ENCODE data around the gene SMIM21. TPM values are rescaled to one million over a fixed set of nuclear protein-coding genes. Genes with fewer than 3 reads are reported as not detected.

The SMIM21 gene
- total and polyA plus RNA-seq, 5 experiments from 2014 or later = not detected

GRCh38 chr18:75454022-75454795, 26.7 kb upstream of the SMIM21 start:
- Mint-ChIP-seq H3K4me1 (peaks cover 2 to 9% (median 8%) of the 10 kb centered on the region in 4 donors), H3K27ac (no peak overlapping the region), H3K36me3 (peaks cover 0 to 11% (median 11%) of the 10 kb centered on the region in 3 donors), H3K9me3 (peaks cover 0 to 21% (median 14%) of the 10 kb centered on the region in 9 donors), H3K4me3 (peak overlapping the region in 2 of 10 donors; percentile 74 to 81), H3K27me3 (peaks cover 25 to 66% (median 42%) of the 10 kb centered on the region in 5 donors)
- POLR2A ChIA-PET = no interaction called here
- ATAC-seq (no peak), DNase-seq (no peak)

GRCh38 chr18:75450906-75451305, 23.4 kb upstream of the SMIM21 start:
- Mint-ChIP-seq H3K4me3 (no peak overlapping the region), H3K4me1 (peaks cover 0 to 3% (median under 1%) of the 10 kb centered on the region in 4 donors), H3K27me3 (peaks cover 10 to 44% (median 20%) of the 10 kb centered on the region in 5 donors), H3K9me3 (peaks cover 0 to 15% (median 8%) of the 10 kb centered on the region in 9 donors), H3K36me3 (peaks cover 0 to 11% (median 3%) of the 10 kb centered on the region in 3 donors), H3K27ac (no peak overlapping the region)
- POLR2A ChIA-PET = no interaction called here
- no peak for ATAC-seq
- DNase-seq = no peak

GRCh38 chr18:75441896-75442295, 14.4 kb upstream of the SMIM21 start:
- Mint-ChIP-seq H3K4me1 (peaks cover 4 to 11% (median 8%) of the 10 kb centered on the region in 4 donors), H3K36me3 (peaks cover 0 to 2% (median 0%) of the 10 kb centered on the region in 3 donors), H3K27me3 (peaks cover 3 to 18% (median 13%) of the 10 kb centered on the region in 5 donors), H3K9me3 (no peaks in the 10 kb centered on the region), H3K27ac (no peak overlapping the region), H3K4me3 (no peak overlapping the region)
- DNase-seq (no peak), ATAC-seq (no peak)
- POLR2A ChIA-PET = no interaction called here

- Mint-ChIP-seq H3K4me1 (peaks cover 4 to 10% (median 7%) of the 10 kb centered on the region in 4 donors), H3K36me3 (peaks cover 0 to 2% (median 0%) of the 10 kb centered on the region in 3 donors), H3K4me3 (no peak overlapping the region), H3K9me3 (no peaks in the 10 kb centered on the region), H3K27me3 (peaks cover 4 to 25% (median 17%) of the 10 kb centered on the region in 5 donors), H3K27ac (no peak overlapping the region)
- no peak for DNase-seq
- ATAC-seq = no peak
- POLR2A ChIA-PET = no interaction called here
Measured at GRCh38 chr18:75439348-75439747, 11.8 kb upstream of the SMIM21 start.

- Mint-ChIP-seq H3K4me3 (no peak overlapping the region), H3K36me3 (peaks cover 0 to 2% (median 0%) of the 10 kb centered on the region in 3 donors), H3K4me1 (peaks cover 1 to 6% (median 5%) of the 10 kb centered on the region in 4 donors), H3K27me3 (peaks cover 4 to 26% (median 16%) of the 10 kb centered on the region in 5 donors), H3K27ac (no peak overlapping the region), H3K9me3 (no peaks in the 10 kb centered on the region)
- POLR2A ChIA-PET = no interaction called here
- DNase-seq (no peak), ATAC-seq (no peak)
Measured at GRCh38 chr18:75438891-75439290, 11.4 kb upstream of the SMIM21 start.

GRCh38 chr18:75437979-75438378, 10.5 kb upstream of the SMIM21 start:
- Mint-ChIP-seq H3K4me1 (no peaks in the 10 kb centered on the region), H3K36me3 (peaks cover 0 to 2% (median 0%) of the 10 kb centered on the region in 3 donors), H3K4me3 (no peak overlapping the region), H3K27me3 (peaks cover 4 to 32% (median 18%) of the 10 kb centered on the region in 5 donors), H3K9me3 (no peaks in the 10 kb centered on the region), H3K27ac (no peak overlapping the region)
- no peak for ATAC-seq
- no peak for DNase-seq
- POLR2A ChIA-PET = no interaction called here

- H3K4me1 Mint-ChIP-seq = no peaks in the 10 kb centered on the region
Measured at GRCh38 chr18:75433098-75433497, 5.6 kb upstream of the SMIM21 start.

GRCh38 chr18:75429975-75430374, 2.5 kb upstream of the SMIM21 start:
- H3K4me1 Mint-ChIP-seq = no peaks in the 10 kb centered on the region
- POLR2A ChIA-PET = no interaction called here
- peaks cover 5 to 27% (median 15%) of the 10 kb centered on the region in 5 donors for H3K27me3 Mint-ChIP-seq
- DNase-seq = no peak
- no peaks in the 10 kb centered on the region for H3K36me3 Mint-ChIP-seq
- no peak for ATAC-seq
- no peak overlapping the region for H3K27ac Mint-ChIP-seq
- H3K9me3 Mint-ChIP-seq = no peaks in the 10 kb centered on the region
- H3K4me3 Mint-ChIP-seq = no peak overlapping the region

More at GRCh38 chr18:75433098-75433497, 5.6 kb upstream of the SMIM21 start:
- Mint-ChIP-seq H3K4me3 (no peak overlapping the region), H3K27me3 (peaks cover 6 to 20% (median 18%) of the 10 kb centered on the region in 5 donors), H3K27ac (no peak overlapping the region), H3K9me3 (no peaks in the 10 kb centered on the region), H3K36me3 (no peaks in the 10 kb centered on the region)
- POLR2A ChIA-PET = no interaction called here
- ATAC-seq (no peak), DNase-seq (no peak)

GRCh38 chr18:75428490-75428889, 987 bp upstream of the SMIM21 start:
- H3K27ac Mint-ChIP-seq = no peak overlapping the region

GRCh38 chr18:75422341-75422910, 5.1 kb downstream of the SMIM21 start:
- Mint-ChIP-seq H3K27ac (no peak overlapping the region), H3K9me3 (peaks cover 0 to 16% (median 3%) of the 10 kb centered on the region in 9 donors), H3K4me3 (no peak overlapping the region), H3K27me3 (peaks cover 0 to 31% (median 11%) of the 10 kb centered on the region in 5 donors), H3K4me1 (no peaks in the 10 kb centered on the region), H3K36me3 (peaks cover 0 to 8% (median 0%) of the 10 kb centered on the region in 3 donors)
- DNase-seq (no peak), ATAC-seq (no peak)
- POLR2A ChIA-PET = no interaction called here

More at GRCh38 chr18:75428490-75428889, 987 bp upstream of the SMIM21 start:
- ATAC-seq (no peak), DNase-seq (no peak)
- Mint-ChIP-seq H3K27me3 (peaks cover 4 to 26% (median 15%) of the 10 kb centered on the region in 5 donors), H3K9me3 (no peaks in the 10 kb centered on the region), H3K36me3 (no peaks in the 10 kb centered on the region), H3K4me3 (no peak overlapping the region), H3K4me1 (no peaks in the 10 kb centered on the region)
- POLR2A ChIA-PET = no interaction called here

- DNase-seq (no peak), ATAC-seq (no peak)
- peaks cover 0 to 39% (median 15%) of the 10 kb centered on the region in 5 donors for H3K27me3 Mint-ChIP-seq
- H3K36me3 Mint-ChIP-seq = peaks cover 0 to 8% (median 0%) of the 10 kb centered on the region in 3 donors
- H3K4me1 Mint-ChIP-seq = no peaks in the 10 kb centered on the region
- POLR2A ChIA-PET = no interaction called here
- H3K4me3 Mint-ChIP-seq = no peak overlapping the region
- peaks cover 0 to 16% (median 3%) of the 10 kb centered on the region in 9 donors for H3K9me3 Mint-ChIP-seq
- no peak overlapping the region for H3K27ac Mint-ChIP-seq
Measured at GRCh38 chr18:75421656-75422055, 5.8 kb downstream of the SMIM21 start.

GRCh38 chr18:75418293-75419005, 9.1 kb downstream of the SMIM21 start:
- Mint-ChIP-seq H3K9me3 (peaks cover 0 to 16% (median 3%) of the 10 kb centered on the region in 9 donors), H3K36me3 (peaks cover 0 to 8% (median 0%) of the 10 kb centered on the region in 3 donors), H3K4me1 (no peaks in the 10 kb centered on the region), H3K27me3 (peaks cover 1 to 26% (median 10%) of the 10 kb centered on the region in 5 donors), H3K4me3 (no peak overlapping the region), H3K27ac (no peak overlapping the region)
- ATAC-seq (no peak), DNase-seq (no peak)
- POLR2A ChIA-PET = no interaction called here

- Mint-ChIP-seq H3K4me1 (peaks cover 0 to 4% (median 2%) of the 10 kb centered on the region in 4 donors), H3K36me3 (no peaks in the 10 kb centered on the region), H3K27ac (no peak overlapping the region), H3K27me3 (peaks cover 0 to 7% (median 3%) of the 10 kb centered on the region in 5 donors), H3K9me3 (no peaks in the 10 kb centered on the region), H3K4me3 (no peak overlapping the region)
- POLR2A ChIA-PET = no interaction called here
- DNase-seq (no peak), ATAC-seq (peak in 1 of 2 donors; percentile 40)
Measured at GRCh38 chr18:75410611-75411010, 16.9 kb downstream of the SMIM21 start.
